ENCODE measurements around the gene GNPTG. TPM values are rescaled to one million over a fixed set of nuclear protein-coding genes. Genes with fewer than 3 reads are reported as not detected.

Gene GNPTG
- total and polyA plus RNA-seq, 2 of the 13 experiments (the other 11 are each of a cell fraction or from before 2014, with no cell fraction given), result 22.7 to 71.1 TPM

- intact Hi-C loops (cut with micrococcal nuclease; ENCODE audit: unreplicated experiment), result no loop called here
- Histone ChIP-seq H4K20me1 (ENCODE audit: insufficient read depth, low read length) (no peaks in the 10 kb centered on the region; the same call in 1 of the 2 replicates), H3K27me3 (ENCODE audit: control insufficient read depth in 1 of 2, insufficient read depth in 2 of 2, low read length in 2 of 2) (no peaks in the 10 kb centered on the region), H3K79me2 (ENCODE audit: insufficient read depth, low read length) (peaks cover 9% of the 10 kb centered on the region), H3K27ac (ENCODE audit: extremely low read length, insufficient read depth, low read length) (no peak overlapping the region), H3K4me1 (ENCODE audit: insufficient read depth, low read length) (no peaks in the 10 kb centered on the region), H3K9me3 (ENCODE audit: low read length) (no peaks in the 10 kb centered on the region), H3K4me2 (ENCODE audit: low read depth, low read length) (no peak overlapping the region), H3K9ac (ENCODE audit: insufficient read depth, low read depth, low read length) (no peak overlapping the region), H2AFZ (ENCODE audit: low read length) (no peak overlapping the region), H3K4me3 (replicated peaks in 1 of 3; ENCODE audit: insufficient read depth in 1 of 3, low read depth in 2 of 3, low read length in 3 of 3) (no peak overlapping the region), H3K36me3 (replicated peaks in 1 of 2; ENCODE audit: control insufficient read depth in 1 of 2, insufficient read depth in 2 of 2, low read length in 2 of 2) (peaks cover 16 to 49% of the 10 kb centered on the region in 2 experiments)
- peak; percentile 90 for ATAC-seq
- 60% methylated on average over 15 of the region's 18 CpGs for WGBS (ENCODE audit: low lambda C conversion rate)
- ChIA-PET CTCF (ENCODE audit: low intra/inter-chr PET ratio, low total read pairs) (interaction anchor here (1.1 to 1.5 kb wide), 2 partner anchors 33 to 73 kb away, joined by 3 to 6 read pairs; no protein-coding TSS in a partner anchor), POLR2A (no interaction called here)
- no peak for FAIRE-seq
- in situ Hi-C loops (cut with HindIII; ENCODE audit: extremely low pct_ligation_motif_present, low pct_unique_long_range_greater_than_20kb), result no loop called here
- no TSS peak for BruUV-seq (replicated peaks)
- DNase-seq (ENCODE audit: low spot score), result peak; percentile 30
- no peak for TF ChIP-seq POLR2G (IDR thresholded peaks at IDR 0.05; ENCODE audit: low read depth, low read length)
- TF ChIP-seq ZNF337 (CRISPR knock-in tag; IDR thresholded peaks at IDR 0.05; ENCODE audit: borderline replicate concordance, low read depth), result no peak
- no peak for TF ChIP-seq SPEN (CRISPR knock-in tag; IDR thresholded peaks at IDR 0.05; ENCODE audit: low read depth)
- TF ChIP-seq FOXO4 (CRISPR knock-in tag; conservative IDR thresholded peaks at IDR 0.05), result no peak
- no peak for TF ChIP-seq HNF4G (IDR thresholded peaks at IDR 0.05; ENCODE audit: borderline replicate concordance, low read depth, low read length)
- no peak for TF ChIP-seq HNF4G (CRISPR knock-in tag; IDR thresholded peaks at IDR 0.05; ENCODE audit: borderline replicate concordance, low read depth)
- TF ChIP-seq MYPOP (CRISPR knock-in tag; IDR thresholded peaks at IDR 0.05), result no peak
- no peak for TF ChIP-seq ATF7-NPFF (CRISPR knock-in tag; IDR thresholded peaks at IDR 0.05; ENCODE audit: low read depth)
- TF ChIP-seq BCL6 (CRISPR knock-in tag; IDR thresholded peaks at IDR 0.05), result 0 out of 2 replicates have a peak, but pooled peaks have one; percentile 9
- TF ChIP-seq ZNF891 (CRISPR knock-in tag; IDR thresholded peaks at IDR 0.05), result 0 out of 2 replicates have a peak, but pooled peaks have one; percentile 20
- no peak for TF ChIP-seq ZNF24 (IDR thresholded peaks at IDR 0.05)
- no peak for TF ChIP-seq CBFB (CRISPR knock-in tag; IDR thresholded peaks at IDR 0.05)
- no peak for TF ChIP-seq MBD4 (IDR thresholded peaks at IDR 0.05; ENCODE audit: borderline replicate concordance, low read length)
- peak; percentile 93 for TF ChIP-seq CTCF (CRISPR knock-in tag; IDR thresholded peaks at IDR 0.05)
- TF ChIP-seq POLR2A (IDR thresholded peaks at IDR 0.05; ENCODE audit: insufficient read depth in 1 of 2, low read depth in 2 of 2, low read length in 2 of 2), result no peak
- no peak for TF ChIP-seq LBX2 (CRISPR knock-in tag; IDR thresholded peaks at IDR 0.05; ENCODE audit: borderline replicate concordance)
- TF ChIP-seq PBX3 (CRISPR knock-in tag; IDR thresholded peaks at IDR 0.05; ENCODE audit: borderline replicate concordance), result no peak
- TF ChIP-seq NONO (IDR thresholded peaks at IDR 0.05), result no peak
- peak; percentile 45; the same call in 1 of the 2 replicates for TF ChIP-seq NONO (CRISPR knock-in tag; conservative IDR thresholded peaks at IDR 0.05)
- no peak for TF ChIP-seq ZSCAN9 (CRISPR knock-in tag; IDR thresholded peaks at IDR 0.05; ENCODE audit: borderline replicate concordance)
Measured at GRCh38 chr16:1363501-1364041, 11.8 kb downstream of the GNPTG start.
